Stomach smooth muscle (tissue), 2 donors: Measurements from ENCODE around the gene ITGB5.

Experiments used
- H3K27ac ChIP-seq: one replicate; pipeline ENCODE4 v1.7.0; 2013; ENCODE audit warnings: mild to moderate bottlenecking, low read length, inconsistent platforms
- H3K27me3 ChIP-seq, 2 donors: one replicate each; pipeline ENCODE4 v1.7.0; 2013; ENCODE audit warnings: low read length in 2 of 2; ENCODE audit not compliant: insufficient read depth in 2 of 2, control insufficient read depth in 1 of 2
- H3K36me3 ChIP-seq, 2 donors: one replicate each; pipeline ENCODE4 v1.7.0; 2013; ENCODE audit warnings: low read length in 2 of 2; ENCODE audit not compliant: control insufficient read depth in 2 of 2, insufficient read depth in 2 of 2
- H3K4me1 ChIP-seq: one replicate; pipeline ENCODE4 v1.7.0; 2013; ENCODE audit warnings: low read length; ENCODE audit not compliant: control insufficient read depth, insufficient read depth
- H3K4me3 ChIP-seq, 2 donors: one replicate each; pipeline ENCODE4 v1.7.0; 2013; ENCODE audit warnings: low read length in 2 of 2
- H3K9ac ChIP-seq, 2 donors: one replicate each; pipeline ENCODE4 v1.7.0; 2013; ENCODE audit warnings: low read length in 2 of 2, mild to moderate bottlenecking in 1 of 2
- H3K9me3 ChIP-seq, 2 donors: one replicate each; pipeline ENCODE4 v1.7.0; 2013; ENCODE audit warnings: low read length in 2 of 2; ENCODE audit not compliant: control insufficient read depth in 2 of 2
- donor health status: healthy.
- donor health status: Pancreatic carcinoma.

The ITGB5 gene

DNA sequence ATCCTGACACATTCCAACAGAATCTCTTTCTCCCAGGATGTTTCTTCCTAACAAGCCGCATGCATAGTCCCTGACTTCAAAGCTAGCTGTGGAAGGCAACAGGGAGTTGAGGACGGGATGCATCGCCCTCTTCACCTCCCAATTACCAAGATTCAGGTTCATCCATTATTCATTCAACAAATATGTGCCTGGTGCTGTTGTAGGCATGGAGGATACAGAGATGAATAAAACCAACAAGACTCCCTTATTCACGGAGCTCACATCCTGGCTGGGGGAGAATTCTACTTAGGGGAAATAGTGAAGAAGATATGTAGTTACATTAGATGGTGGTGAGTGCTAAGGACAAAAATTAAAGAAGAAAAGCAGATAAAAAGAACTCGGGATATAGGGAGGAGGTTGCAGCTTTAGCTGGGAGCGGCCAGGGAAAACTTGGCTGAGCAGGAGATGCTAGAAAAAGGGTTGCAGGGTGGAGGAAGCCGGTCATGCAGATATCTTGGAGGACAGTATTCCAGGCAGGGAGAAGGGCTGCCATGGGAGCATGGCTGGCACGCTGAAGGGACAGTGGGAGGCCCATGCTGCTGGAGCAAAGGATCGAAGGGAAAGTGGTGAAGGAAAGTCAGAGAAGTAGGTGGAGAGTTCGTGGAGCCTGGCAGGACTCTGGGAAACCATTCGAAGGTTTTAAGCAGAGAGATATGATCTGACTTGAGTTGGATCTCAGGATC is 5.0 kb downstream of the ITGB5 start:
- Histone ChIP-seq H3K9ac (no peak overlapping the region), H3K9me3 (no peaks in the 10 kb centered on the region), H3K4me1 (peaks cover 33% of the 10 kb centered on the region), H3K27ac (no peak overlapping the region), H3K27me3 (no peaks in the 10 kb centered on the region), H3K4me3 (no peak overlapping the region), H3K36me3 (no peaks in the 10 kb centered on the region)

DNA sequence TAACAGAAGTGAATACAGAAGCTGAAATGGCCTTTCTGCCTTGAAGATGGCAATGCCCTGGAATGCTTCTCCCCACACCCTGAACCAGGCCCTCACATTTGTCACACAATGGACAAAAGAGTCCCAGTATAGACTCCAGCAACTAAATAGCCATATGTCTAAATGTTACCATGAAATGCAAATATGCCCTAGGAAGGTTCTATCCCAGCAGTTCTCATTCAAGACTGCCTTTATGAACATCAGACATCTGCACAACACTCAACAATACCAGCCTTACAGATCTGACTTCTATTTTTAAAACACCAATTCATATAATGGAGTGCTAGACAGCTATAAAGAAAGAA is 7.9 kb downstream of the ITGB5 start:
- H3K4me1 ChIP-seq = peaks cover 33% of the 10 kb centered on the region
- H3K4me3 ChIP-seq = peak overlapping the region in 1 of 2 donors; percentile 1
- peak overlapping the region; percentile 46 for H3K27ac ChIP-seq
- H3K9ac ChIP-seq = no peak overlapping the region
- no peaks in the 10 kb centered on the region for H3K36me3 ChIP-seq
- H3K27me3 ChIP-seq = no peaks in the 10 kb centered on the region
- no peaks in the 10 kb centered on the region for H3K9me3 ChIP-seq

DNA sequence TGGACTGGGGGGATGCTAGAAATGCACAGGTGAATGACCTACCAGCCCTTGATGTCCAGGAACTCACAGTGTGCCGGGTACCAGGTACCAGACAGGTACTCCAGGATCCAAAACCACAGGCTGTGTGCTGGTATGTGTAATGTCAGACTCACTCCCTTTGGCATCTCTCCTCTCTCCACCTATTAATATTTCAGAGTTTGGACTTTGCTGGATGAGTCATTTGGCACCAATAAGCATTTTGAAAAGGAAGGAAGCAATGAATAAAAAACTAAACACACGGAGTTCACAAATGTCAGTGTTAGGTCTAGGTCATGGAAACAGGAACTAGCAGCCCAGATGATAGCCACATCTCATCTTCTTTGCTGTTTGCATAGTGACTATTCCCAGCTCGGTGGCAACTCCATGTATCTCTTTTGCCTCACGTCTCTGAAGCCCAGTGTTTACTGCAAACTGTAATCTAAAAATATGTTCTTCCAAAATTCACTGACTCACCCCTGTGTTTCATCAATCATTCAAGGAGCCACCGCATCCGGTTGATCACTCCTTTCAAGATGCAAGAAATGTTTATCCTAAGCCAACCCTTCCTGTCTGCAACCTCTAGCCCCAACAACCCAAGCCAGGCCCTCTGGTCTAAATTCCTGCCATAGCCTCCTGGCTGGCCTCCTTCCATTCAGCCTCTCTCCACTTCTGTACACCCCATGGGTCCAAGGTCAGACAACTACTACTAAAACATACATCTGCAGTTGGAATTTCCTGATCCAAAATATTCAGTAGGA is 8.4 kb downstream of the ITGB5 start:
- H3K27me3 ChIP-seq = no peaks in the 10 kb centered on the region
- peaks cover 30% of the 10 kb centered on the region for H3K4me1 ChIP-seq
- no peaks in the 10 kb centered on the region for H3K36me3 ChIP-seq
- peak overlapping the region; percentile 1 to 54 for H3K4me3 ChIP-seq
- H3K9ac ChIP-seq = no peak overlapping the region
- H3K27ac ChIP-seq = peak overlapping the region; percentile 46
- no peaks in the 10 kb centered on the region for H3K9me3 ChIP-seq

- Histone ChIP-seq H3K27me3 (no peaks in the 10 kb centered on the region), H3K27ac (no peak overlapping the region), H3K36me3 (peaks cover 0 to under 1% of the 10 kb centered on the region in 2 donors), H3K4me3 (no peak overlapping the region), H3K9me3 (no peaks in the 10 kb centered on the region), H3K9ac (no peak overlapping the region), H3K4me1 (peaks cover 30% of the 10 kb centered on the region)
Observed at GRCh38 chr3:124877674-124878073, 9.5 kb downstream of the ITGB5 start.

GRCh38 chr3:124876401-124876878 is 10.7 kb downstream of the ITGB5 start:
- no peak overlapping the region for H3K4me3 ChIP-seq
- H3K27me3 ChIP-seq = no peaks in the 10 kb centered on the region
- H3K36me3 ChIP-seq = peaks cover 0 to 5% of the 10 kb centered on the region in 2 donors
- H3K27ac ChIP-seq = no peak overlapping the region
- H3K9me3 ChIP-seq = no peaks in the 10 kb centered on the region
- no peak overlapping the region for H3K9ac ChIP-seq
- peaks cover 28% of the 10 kb centered on the region for H3K4me1 ChIP-seq

DNA sequence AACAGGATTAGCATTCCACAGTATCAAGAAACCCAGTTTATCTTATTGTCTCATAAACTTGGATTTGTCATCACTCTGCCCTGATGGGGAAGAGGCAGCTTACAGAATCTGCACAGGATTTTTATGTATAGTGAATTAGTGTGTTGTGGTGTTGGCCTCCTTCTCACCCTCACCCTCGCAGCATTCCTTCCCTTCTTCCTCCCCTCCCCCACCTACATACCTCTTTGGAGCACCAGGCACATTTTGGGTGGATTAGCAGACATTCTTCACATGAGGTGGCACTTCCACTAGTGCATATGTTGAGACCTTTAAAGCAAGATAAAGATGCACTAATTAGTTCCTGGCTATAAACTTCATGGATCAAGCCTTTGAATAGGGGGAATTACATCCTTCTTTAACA is 13.9 kb downstream of the ITGB5 start:
- Histone ChIP-seq H3K9me3 (no peaks in the 10 kb centered on the region), H3K4me3 (no peak overlapping the region), H3K4me1 (peaks cover 15% of the 10 kb centered on the region), H3K9ac (no peak overlapping the region), H3K27ac (no peak overlapping the region), H3K36me3 (peaks cover 0 to 9% of the 10 kb centered on the region in 2 donors), H3K27me3 (no peaks in the 10 kb centered on the region)

- Histone ChIP-seq H3K36me3 (peaks cover 0 to 20% of the 10 kb centered on the region in 2 donors), H3K9ac (no peak overlapping the region), H3K4me3 (no peak overlapping the region), H3K27me3 (no peaks in the 10 kb centered on the region), H3K27ac (no peak overlapping the region), H3K9me3 (no peaks in the 10 kb centered on the region), H3K4me1 (no peaks in the 10 kb centered on the region)
Observed at GRCh38 chr3:124867511-124867910, 19.7 kb downstream of the ITGB5 start.

GRCh38 chr3:124862006-124862405 is 25.2 kb downstream of the ITGB5 start:
- Histone ChIP-seq H3K27ac (no peak overlapping the region), H3K36me3 (peaks cover 0 to 7% of the 10 kb centered on the region in 2 donors), H3K9ac (no peak overlapping the region), H3K9me3 (no peaks in the 10 kb centered on the region), H3K27me3 (no peaks in the 10 kb centered on the region), H3K4me3 (no peak overlapping the region), H3K4me1 (peaks cover 26% of the 10 kb centered on the region)

DNA sequence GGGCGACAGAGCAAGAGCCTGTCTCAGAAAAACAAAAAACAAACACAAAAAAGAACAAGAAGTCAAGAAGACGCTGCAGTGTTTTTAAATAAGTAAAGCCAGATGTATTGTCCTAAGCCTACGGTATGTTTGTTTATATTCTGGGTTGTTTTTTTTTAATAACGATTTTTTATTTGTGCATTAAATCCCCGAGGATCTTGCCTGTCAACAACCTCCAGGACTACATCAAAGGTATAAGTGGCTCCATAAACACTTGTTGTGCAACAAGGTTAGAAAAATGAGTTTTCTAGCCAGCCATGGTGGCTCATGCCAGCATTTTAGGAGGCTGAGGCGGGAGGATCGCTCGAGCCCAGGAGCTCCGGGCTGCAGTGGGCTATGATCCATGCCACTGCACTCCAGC is 26.1 kb downstream of the ITGB5 start:
- Histone ChIP-seq H3K9ac (no peak overlapping the region), H3K4me1 (peaks cover 26% of the 10 kb centered on the region), H3K27ac (peak overlapping the region; percentile 31), H3K36me3 (peaks cover 0 to 7% of the 10 kb centered on the region in 2 donors), H3K9me3 (no peaks in the 10 kb centered on the region), H3K27me3 (no peaks in the 10 kb centered on the region), H3K4me3 (no peak overlapping the region)

GRCh38 chr3:124860599-124860998 is 26.6 kb downstream of the ITGB5 start:
- peaks cover 26% of the 10 kb centered on the region for H3K4me1 ChIP-seq

GRCh38 chr3:124859025-124859424 is 28.1 kb downstream of the ITGB5 start:
- H3K36me3 ChIP-seq = peaks cover 0 to 5% of the 10 kb centered on the region in 2 donors
- no peak overlapping the region for H3K4me3 ChIP-seq
- H3K4me1 ChIP-seq = peaks cover 26% of the 10 kb centered on the region
- H3K27me3 ChIP-seq = no peaks in the 10 kb centered on the region
- H3K9me3 ChIP-seq = no peaks in the 10 kb centered on the region
- H3K9ac ChIP-seq = no peak overlapping the region
- H3K27ac ChIP-seq = no peak overlapping the region

More at GRCh38 chr3:124860599-124860998, 26.6 kb downstream of the ITGB5 start:
- H3K4me3 ChIP-seq = no peak overlapping the region
- peak overlapping the region; percentile 31 for H3K27ac ChIP-seq
- peaks cover 0 to 7% of the 10 kb centered on the region in 2 donors for H3K36me3 ChIP-seq
- no peak overlapping the region for H3K9ac ChIP-seq
- no peaks in the 10 kb centered on the region for H3K9me3 ChIP-seq
- H3K27me3 ChIP-seq = no peaks in the 10 kb centered on the region
